ENCODE measurements around the gene FOXD3. TPM values are rescaled to one million over a fixed set of nuclear protein-coding genes. Genes with fewer than 3 reads are reported as not detected.

Gene FOXD3
- total RNA-seq, 2 experiments from 2014 or later, result not detected

- peaks cover 38% of the 10 kb centered on the region for H3K4me1 Mint-ChIP-seq (ENCODE audit: low read depth)
- peak overlapping the region; percentile 30 for H3K27ac Mint-ChIP-seq
- ChIA-PET CTCF (interaction anchor here (0.6 kb wide), 1 partner anchor 214 kb away, joined by 3 read pairs; no protein-coding TSS in a partner anchor), POLR2A (interaction anchor here (1.2 kb wide), 1 partner anchor 18 kb away, joined by 3 read pairs; no protein-coding TSS in a partner anchor)
- DNase-seq (no peak), ATAC-seq (peak; percentile 3)
- H3K27me3 Mint-ChIP-seq, result peaks cover 63% of the 10 kb centered on the region
- TF ChIP-seq, protein P1, sequence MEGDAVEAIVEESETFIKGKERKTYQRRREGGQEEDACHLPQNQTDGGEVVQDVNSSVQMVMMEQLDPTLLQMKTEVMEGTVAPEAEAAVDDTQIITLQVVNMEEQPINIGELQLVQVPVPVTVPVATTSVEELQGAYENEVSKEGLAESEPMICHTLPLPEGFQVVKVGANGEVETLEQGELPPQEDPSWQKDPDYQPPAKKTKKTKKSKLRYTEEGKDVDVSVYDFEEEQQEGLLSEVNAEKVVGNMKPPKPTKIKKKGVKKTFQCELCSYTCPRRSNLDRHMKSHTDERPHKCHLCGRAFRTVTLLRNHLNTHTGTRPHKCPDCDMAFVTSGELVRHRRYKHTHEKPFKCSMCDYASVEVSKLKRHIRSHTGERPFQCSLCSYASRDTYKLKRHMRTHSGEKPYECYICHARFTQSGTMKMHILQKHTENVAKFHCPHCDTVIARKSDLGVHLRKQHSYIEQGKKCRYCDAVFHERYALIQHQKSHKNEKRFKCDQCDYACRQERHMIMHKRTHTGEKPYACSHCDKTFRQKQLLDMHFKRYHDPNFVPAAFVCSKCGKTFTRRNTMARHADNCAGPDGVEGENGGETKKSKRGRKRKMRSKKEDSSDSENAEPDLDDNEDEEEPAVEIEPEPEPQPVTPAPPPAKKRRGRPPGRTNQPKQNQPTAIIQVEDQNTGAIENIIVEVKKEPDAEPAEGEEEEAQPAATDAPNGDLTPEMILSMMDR (IDR thresholded peaks at IDR 0.05), result no peak
- peaks cover 7% of the 10 kb centered on the region for H3K9me3 Mint-ChIP-seq
- peaks cover 20% of the 10 kb centered on the region for H3K36me3 Mint-ChIP-seq (ENCODE audit: low read depth)
- intact Hi-C loops (cut with micrococcal nuclease), result loop anchor here (10.0 kb wide), 1 partner anchor 203 kb away; the partner anchor contains the start of genes EFCAB7 and ITGB3BP
- H3K4me3 Mint-ChIP-seq, result peak overlapping the region; percentile 70
Observed at GRCh38 chr1:63321785-63322113, 618 bp upstream of the FOXD3 start.

DNA sequence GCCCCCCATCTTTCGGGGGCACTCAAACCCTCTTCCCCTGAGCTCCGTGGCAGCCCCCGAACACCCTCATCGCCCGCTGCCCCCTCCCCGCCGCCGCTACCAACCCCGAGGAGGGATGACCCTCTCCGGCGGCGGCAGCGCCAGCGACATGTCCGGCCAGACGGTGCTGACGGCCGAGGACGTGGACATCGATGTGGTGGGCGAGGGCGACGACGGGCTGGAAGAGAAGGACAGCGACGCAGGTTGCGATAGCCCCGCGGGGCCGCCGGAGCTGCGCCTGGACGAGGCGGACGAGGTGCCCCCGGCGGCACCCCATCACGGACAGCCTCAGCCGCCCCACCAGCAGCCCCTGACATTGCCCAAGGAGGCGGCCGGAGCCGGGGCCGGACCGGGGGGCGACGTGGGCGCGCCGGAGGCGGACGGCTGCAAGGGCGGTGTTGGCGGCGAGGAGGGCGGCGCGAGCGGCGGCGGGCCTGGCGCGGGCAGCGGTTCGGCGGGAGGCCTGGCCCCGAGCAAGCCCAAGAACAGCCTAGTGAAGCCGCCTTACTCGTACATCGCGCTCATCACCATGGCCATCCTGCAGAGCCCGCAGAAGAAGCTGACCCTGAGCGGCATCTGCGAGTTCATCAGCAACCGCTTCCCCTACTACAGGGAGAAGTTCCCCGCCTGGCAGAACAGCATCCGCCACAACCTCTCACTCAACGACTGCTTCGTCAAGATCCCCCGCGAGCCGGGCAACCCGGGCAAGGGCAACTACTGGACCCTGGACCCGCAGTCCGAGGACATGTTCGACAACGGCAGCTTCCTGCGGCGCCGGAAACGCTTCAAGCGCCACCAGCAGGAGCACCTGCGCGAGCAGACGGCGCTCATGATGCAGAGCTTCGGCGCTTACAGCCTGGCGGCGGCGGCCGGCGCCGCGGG, 837 bp downstream of the FOXD3 start:
- peak overlapping the region; percentile 70 for H3K4me3 Mint-ChIP-seq

DNA sequence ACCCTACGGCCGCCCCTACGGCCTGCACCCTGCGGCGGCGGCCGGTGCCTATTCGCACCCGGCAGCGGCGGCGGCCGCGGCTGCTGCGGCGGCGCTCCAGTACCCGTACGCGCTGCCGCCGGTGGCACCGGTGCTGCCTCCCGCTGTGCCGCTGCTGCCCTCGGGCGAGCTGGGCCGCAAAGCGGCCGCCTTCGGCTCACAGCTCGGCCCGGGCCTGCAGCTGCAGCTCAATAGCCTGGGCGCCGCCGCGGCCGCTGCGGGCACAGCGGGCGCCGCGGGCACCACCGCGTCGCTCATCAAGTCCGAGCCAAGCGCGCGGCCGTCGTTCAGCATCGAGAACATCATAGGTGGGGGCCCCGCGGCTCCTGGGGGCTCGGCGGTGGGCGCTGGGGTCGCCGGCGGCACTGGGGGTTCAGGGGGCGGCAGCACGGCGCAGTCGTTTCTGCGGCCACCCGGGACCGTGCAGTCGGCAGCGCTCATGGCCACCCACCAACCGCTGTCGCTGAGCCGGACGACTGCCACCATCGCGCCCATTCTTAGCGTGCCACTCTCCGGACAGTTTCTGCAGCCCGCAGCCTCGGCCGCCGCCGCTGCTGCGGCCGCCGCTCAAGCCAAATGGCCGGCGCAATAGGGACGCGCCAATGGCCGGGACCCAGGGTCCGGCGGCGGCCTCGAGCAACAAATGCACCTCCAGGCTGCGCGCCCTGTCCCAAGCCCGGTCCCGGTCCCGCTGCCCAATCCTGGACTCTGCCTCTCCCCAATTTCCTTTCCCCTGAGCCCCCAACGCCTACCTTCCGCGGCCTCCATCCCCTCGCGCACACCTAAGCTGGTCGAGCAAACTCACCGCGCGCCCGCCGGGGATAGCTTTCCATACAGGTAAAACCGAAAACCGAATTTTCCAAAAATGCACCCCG, 1.8 kb downstream of the FOXD3 start:
- Mint-ChIP-seq H3K36me3 (ENCODE audit: low read depth) (peaks cover 26% of the 10 kb centered on the region), H3K4me3 (peak overlapping the region; percentile 59), H3K4me1 (ENCODE audit: low read depth) (peaks cover 32% of the 10 kb centered on the region), H3K9me3 (peaks cover 10% of the 10 kb centered on the region), H3K27me3 (peaks cover 69% of the 10 kb centered on the region), H3K27ac (no peak overlapping the region)
- intact Hi-C loops (cut with micrococcal nuclease), result loop anchor here (10.0 kb wide), 1 partner anchor 201 kb away; the partner anchor contains the start of genes EFCAB7 and ITGB3BP
- POLR2A ChIA-PET, result interaction anchor here (1.0 kb wide), 1 partner anchor 199 kb away, joined by 3 read pairs; the partner anchor contains the start of genes EFCAB7 and ITGB3BP
- DNase-seq (no peak), ATAC-seq (no peak)
- TF ChIP-seq, protein P1 (IDR thresholded peaks at IDR 0.05), result no peak
- CTCF ChIA-PET, result interaction anchor here (1.1 to 1.2 kb wide), 2 partner anchors 8 to 214 kb away, joined by 3 to 6 read pairs; no protein-coding TSS in a partner anchor

More for the DNA sequence above, 837 bp downstream of the FOXD3 start:
- ChIA-PET POLR2A (no interaction called here), CTCF (interaction anchor here (1.2 kb wide), 1 partner anchor 9 kb away, joined by 6 read pairs; no protein-coding TSS in a partner anchor)
- Mint-ChIP-seq H3K36me3 (ENCODE audit: low read depth) (peaks cover 25% of the 10 kb centered on the region), H3K27me3 (peaks cover 69% of the 10 kb centered on the region), H3K27ac (no peak overlapping the region), H3K4me1 (ENCODE audit: low read depth) (peaks cover 36% of the 10 kb centered on the region), H3K9me3 (peaks cover 11% of the 10 kb centered on the region)
- intact Hi-C loops (cut with micrococcal nuclease), result loop anchor here (10.0 kb wide), 1 partner anchor 202 kb away; the partner anchor contains the start of genes EFCAB7 and ITGB3BP
- ATAC-seq (no peak), DNase-seq (peak; percentile 54)
- TF ChIP-seq, protein P1 (IDR thresholded peaks at IDR 0.05), result no peak

DNA sequence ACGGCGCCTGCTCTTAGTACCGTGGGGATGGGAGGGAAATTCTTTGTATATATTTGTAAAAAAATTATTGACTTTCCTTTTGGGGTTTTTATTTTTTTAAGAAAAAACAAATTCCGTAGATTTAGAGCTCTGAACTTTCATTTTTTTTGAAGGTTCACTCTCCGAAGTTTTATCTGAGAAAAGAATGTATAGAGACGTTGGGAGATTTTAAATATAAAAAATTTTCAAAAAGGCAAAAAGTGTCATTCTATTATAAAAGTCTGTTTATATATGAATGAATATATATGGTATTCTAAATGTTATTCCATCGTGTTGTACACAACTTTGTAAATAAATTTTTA, 2.4 kb downstream of the FOXD3 start:
- Mint-ChIP-seq H3K27ac (no peak overlapping the region), H3K9me3 (peaks cover 7% of the 10 kb centered on the region), H3K36me3 (ENCODE audit: low read depth) (peaks cover 23% of the 10 kb centered on the region), H3K4me1 (ENCODE audit: low read depth) (peaks cover 32% of the 10 kb centered on the region), H3K4me3 (peak overlapping the region; percentile 59), H3K27me3 (peaks cover 69% of the 10 kb centered on the region)
- intact Hi-C loops (cut with micrococcal nuclease), result loop anchor here (5.0 to 10.0 kb wide), 2 partner anchors 118 to 200 kb away; partner anchors contain the start of genes EFCAB7 and ITGB3BP
- ATAC-seq, result no peak
- ChIA-PET CTCF (interaction anchor here (1.1 to 5.2 kb wide), 2 partner anchors 7 to 213 kb away, joined by 3 to 39 read pairs; no protein-coding TSS in a partner anchor), POLR2A (interaction anchor here (1.0 kb wide), 1 partner anchor 199 kb away, joined by 3 read pairs; the partner anchor contains the start of genes EFCAB7 and ITGB3BP)
- DNase-seq, result no peak
- TF ChIP-seq, protein P1 (IDR thresholded peaks at IDR 0.05), result no peak

Measured in activated CD8-positive, alpha-beta T cell treated with anti-CD3 and anti-CD28 coated beads for 36 hours (primary cell).